Transverse colon (tissue), 4 donors: ENCODE measurements around the gene PTGES2.

Source experiments
- CTCF ChIP-seq, 5 experiments: fragments of 200-600 bp in 3 of 5; fragments of 450-650 bp in 2 of 5; sonication (generic) in 3 of 5; IDR thresholded peaks; 1 replicate in 2 of 5; 2 replicates in 3 of 5; pipeline ENCODE4 v1.5.1; 2016 to 2017; ENCODE audit warnings: antibody characterized with exemption in 5 of 5, inconsistent platforms in 3 of 5, mild to moderate bottlenecking in 2 of 5, moderate library complexity in 1 of 5
- EP300 ChIP-seq: sonication (generic); formaldehyde crosslinking; IDR thresholded peaks from one replicate; pipeline ENCODE4 v1.6.1; 2017; ENCODE audit warnings: antibody characterized with exemption, low read depth
- POLR2AphosphoS5 ChIP-seq, 3 donors: sonication (generic); formaldehyde crosslinking; IDR thresholded peaks; one replicate each; pipeline ENCODE4 v1.6.1; 2016; ENCODE audit warnings: antibody characterized with exemption in 3 of 3

- TF ChIP-seq EP300 (no peak), CTCF (IDR thresholded peaks at IDR 0.05) (no peak), POLR2AphosphoS5 (IDR thresholded peaks at IDR 0.05) (no peak)
These were observed 47.3 kb downstream of the PTGES2 start for GRCh38 chr9:128080206-128080605.
